ENCODE measurements around the gene GALP. TPM values are rescaled to one million over a fixed set of nuclear protein-coding genes. Genes with fewer than 3 reads are reported as not detected.

Gene GALP
- total RNA-seq, 1 donor from 2014 or later: not detected

DNA sequence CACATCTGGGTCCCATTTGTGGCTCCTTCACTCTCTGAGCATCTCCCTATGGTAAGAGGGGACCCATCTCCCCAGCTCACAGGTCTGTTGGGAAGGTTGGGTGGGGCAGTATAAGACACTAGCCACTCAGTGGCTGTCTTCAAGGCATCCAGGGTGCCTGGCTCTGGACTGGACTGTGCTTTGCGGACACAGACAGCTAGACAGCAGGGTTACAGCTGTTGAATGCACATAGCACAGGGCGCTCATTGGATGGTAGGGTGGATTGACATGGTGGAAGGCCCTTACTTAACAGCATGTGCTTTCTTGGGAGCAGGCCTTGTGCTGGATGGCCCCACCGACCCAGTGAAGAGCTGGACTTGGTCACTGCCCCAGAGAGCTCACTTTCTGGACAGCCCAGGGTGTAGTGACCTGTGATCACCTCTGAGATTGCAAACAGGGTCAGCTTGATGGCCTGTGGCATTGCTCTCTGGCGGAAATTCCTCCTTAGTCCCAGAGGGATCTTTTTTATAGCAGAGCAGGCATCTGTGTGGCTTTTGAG, 32.8 kb upstream of the GALP start:
- H3K4me1 Mint-ChIP-seq (ENCODE audit: unreplicated experiment): peaks cover 30% of the 10 kb centered on the region

DNA sequence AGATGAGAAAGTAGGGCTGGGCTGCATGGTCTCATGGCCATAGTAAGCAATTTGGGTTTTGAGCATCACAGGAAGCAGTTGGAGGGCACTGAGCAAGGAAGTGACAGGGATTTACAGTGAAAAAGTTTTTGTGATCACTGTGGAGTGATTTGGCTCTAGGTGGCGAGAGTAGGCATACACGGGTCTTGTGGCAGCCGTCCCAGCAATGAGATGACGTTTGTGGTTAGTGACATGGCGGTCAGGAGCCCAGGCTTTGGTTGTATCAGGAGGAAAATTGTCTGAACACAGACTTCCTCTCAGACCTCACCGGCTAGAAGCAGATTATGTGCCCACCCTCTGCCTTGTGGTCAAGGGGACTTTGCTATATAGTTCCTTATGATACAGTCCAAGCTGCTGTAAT, 31.4 kb upstream of the GALP start:
- no peaks in the 10 kb centered on the region for H3K27me3 Mint-ChIP-seq
- no peak overlapping the region for H3K27ac Mint-ChIP-seq
- no peak for DNase-seq (ENCODE audit: extremely low spot score, unreplicated experiment)
- peaks cover 30% of the 10 kb centered on the region for H3K4me1 Mint-ChIP-seq (ENCODE audit: unreplicated experiment)
- H3K9me3 Mint-ChIP-seq: no peaks in the 10 kb centered on the region
- H3K4me3 Mint-ChIP-seq: peak overlapping the region; percentile 33
- TF ChIP-seq, protein P1, sequence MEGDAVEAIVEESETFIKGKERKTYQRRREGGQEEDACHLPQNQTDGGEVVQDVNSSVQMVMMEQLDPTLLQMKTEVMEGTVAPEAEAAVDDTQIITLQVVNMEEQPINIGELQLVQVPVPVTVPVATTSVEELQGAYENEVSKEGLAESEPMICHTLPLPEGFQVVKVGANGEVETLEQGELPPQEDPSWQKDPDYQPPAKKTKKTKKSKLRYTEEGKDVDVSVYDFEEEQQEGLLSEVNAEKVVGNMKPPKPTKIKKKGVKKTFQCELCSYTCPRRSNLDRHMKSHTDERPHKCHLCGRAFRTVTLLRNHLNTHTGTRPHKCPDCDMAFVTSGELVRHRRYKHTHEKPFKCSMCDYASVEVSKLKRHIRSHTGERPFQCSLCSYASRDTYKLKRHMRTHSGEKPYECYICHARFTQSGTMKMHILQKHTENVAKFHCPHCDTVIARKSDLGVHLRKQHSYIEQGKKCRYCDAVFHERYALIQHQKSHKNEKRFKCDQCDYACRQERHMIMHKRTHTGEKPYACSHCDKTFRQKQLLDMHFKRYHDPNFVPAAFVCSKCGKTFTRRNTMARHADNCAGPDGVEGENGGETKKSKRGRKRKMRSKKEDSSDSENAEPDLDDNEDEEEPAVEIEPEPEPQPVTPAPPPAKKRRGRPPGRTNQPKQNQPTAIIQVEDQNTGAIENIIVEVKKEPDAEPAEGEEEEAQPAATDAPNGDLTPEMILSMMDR (conservative IDR thresholded peaks at IDR 0.05): no peak
- H3K36me3 Mint-ChIP-seq: peaks cover 7% of the 10 kb centered on the region

More for the DNA sequence above, 32.8 kb upstream of the GALP start:
- DNase-seq (ENCODE audit: extremely low spot score, unreplicated experiment): no peak
- Mint-ChIP-seq H3K4me3 (peak overlapping the region; percentile 97), H3K9me3 (no peaks in the 10 kb centered on the region), H3K27me3 (no peaks in the 10 kb centered on the region), H3K36me3 (peaks cover 1% of the 10 kb centered on the region), H3K27ac (peak overlapping the region; percentile 90)
- TF ChIP-seq, protein P1 (conservative IDR thresholded peaks at IDR 0.05): no peak

DNA sequence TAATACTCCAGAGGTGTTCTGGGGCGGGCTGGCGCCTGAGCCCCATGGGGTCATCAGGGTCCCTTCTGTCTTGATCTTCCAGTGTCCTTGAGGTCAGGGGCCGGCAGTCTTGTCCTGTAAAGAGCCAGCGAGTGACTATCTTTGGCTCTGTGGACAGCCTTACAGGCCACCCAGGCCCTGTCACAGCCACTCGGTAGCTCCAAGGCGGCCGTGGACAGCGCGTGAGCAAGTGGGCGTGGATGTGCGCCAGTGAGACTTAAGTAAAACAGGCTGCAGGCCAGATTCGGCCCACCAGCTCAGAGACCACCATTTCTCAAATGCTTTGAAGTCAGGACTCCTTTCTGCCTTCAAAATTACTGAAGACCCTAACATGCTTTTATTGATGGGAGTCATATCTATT, 31.0 kb upstream of the GALP start:
- no peak overlapping the region for H3K27ac Mint-ChIP-seq
- H3K36me3 Mint-ChIP-seq: peaks cover 11% of the 10 kb centered on the region
- no peak overlapping the region for H3K4me3 Mint-ChIP-seq
- TF ChIP-seq, protein P1 (conservative IDR thresholded peaks at IDR 0.05): no peak
- no peaks in the 10 kb centered on the region for H3K27me3 Mint-ChIP-seq
- DNase-seq (ENCODE audit: extremely low spot score, unreplicated experiment): no peak
- H3K9me3 Mint-ChIP-seq: no peaks in the 10 kb centered on the region
- H3K4me1 Mint-ChIP-seq (ENCODE audit: unreplicated experiment): peaks cover 26% of the 10 kb centered on the region

- H3K4me1 Mint-ChIP-seq (ENCODE audit: unreplicated experiment): peaks cover 18% of the 10 kb centered on the region
- TF ChIP-seq, protein P1 (conservative IDR thresholded peaks at IDR 0.05): no peak
- H3K9me3 Mint-ChIP-seq: no peaks in the 10 kb centered on the region
- DNase-seq (ENCODE audit: extremely low spot score, unreplicated experiment): no peak
- no peak overlapping the region for H3K27ac Mint-ChIP-seq
- H3K36me3 Mint-ChIP-seq: peaks cover 17% of the 10 kb centered on the region
- no peak overlapping the region for H3K4me3 Mint-ChIP-seq
- no peaks in the 10 kb centered on the region for H3K27me3 Mint-ChIP-seq
Measured at GRCh38 chr19:56145698-56146097, 30.1 kb upstream of the GALP start.

GRCh38 chr19:56146904-56147303, 28.9 kb upstream of the GALP start:
- no peaks in the 10 kb centered on the region for H3K9me3 Mint-ChIP-seq
- no peak for DNase-seq (ENCODE audit: extremely low spot score, unreplicated experiment)

More at GRCh38 chr19:56146904-56147303, 28.9 kb upstream of the GALP start:
- Mint-ChIP-seq H3K27me3 (no peaks in the 10 kb centered on the region), H3K27ac (no peak overlapping the region), H3K4me3 (no peak overlapping the region), H3K4me1 (ENCODE audit: unreplicated experiment) (peaks cover 14% of the 10 kb centered on the region), H3K36me3 (peaks cover 17% of the 10 kb centered on the region)
- TF ChIP-seq, protein P1 (conservative IDR thresholded peaks at IDR 0.05): no peak
